ENCODE results near the gene BCL2L13.

DNA sequence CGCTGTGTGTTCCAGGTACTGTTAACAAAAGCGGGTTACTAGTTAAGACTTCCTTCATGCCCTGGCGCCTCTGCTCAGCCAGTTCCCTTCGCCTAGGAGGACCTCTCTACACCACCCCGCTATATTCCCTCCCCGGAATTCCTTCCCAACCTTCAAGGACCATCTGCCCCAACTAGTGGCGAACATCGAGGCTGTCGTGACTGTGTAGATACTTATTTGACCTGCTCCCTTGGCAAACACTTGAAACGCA lies 450 bp upstream of the BCL2L13 start:
- TF ChIP-seq, protein P1, sequence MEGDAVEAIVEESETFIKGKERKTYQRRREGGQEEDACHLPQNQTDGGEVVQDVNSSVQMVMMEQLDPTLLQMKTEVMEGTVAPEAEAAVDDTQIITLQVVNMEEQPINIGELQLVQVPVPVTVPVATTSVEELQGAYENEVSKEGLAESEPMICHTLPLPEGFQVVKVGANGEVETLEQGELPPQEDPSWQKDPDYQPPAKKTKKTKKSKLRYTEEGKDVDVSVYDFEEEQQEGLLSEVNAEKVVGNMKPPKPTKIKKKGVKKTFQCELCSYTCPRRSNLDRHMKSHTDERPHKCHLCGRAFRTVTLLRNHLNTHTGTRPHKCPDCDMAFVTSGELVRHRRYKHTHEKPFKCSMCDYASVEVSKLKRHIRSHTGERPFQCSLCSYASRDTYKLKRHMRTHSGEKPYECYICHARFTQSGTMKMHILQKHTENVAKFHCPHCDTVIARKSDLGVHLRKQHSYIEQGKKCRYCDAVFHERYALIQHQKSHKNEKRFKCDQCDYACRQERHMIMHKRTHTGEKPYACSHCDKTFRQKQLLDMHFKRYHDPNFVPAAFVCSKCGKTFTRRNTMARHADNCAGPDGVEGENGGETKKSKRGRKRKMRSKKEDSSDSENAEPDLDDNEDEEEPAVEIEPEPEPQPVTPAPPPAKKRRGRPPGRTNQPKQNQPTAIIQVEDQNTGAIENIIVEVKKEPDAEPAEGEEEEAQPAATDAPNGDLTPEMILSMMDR (IDR thresholded peaks at IDR 0.05) = no peak
- no peak for TF ChIP-seq POLR2A (IDR thresholded peaks at IDR 0.05)
- no peak for TF ChIP-seq POLR2AphosphoS5 (IDR thresholded peaks at IDR 0.05)

Data from stomach (tissue), 4 donors.